ENCODE measurements around the gene ARHGEF39. TPM values are rescaled to one million over a fixed set of nuclear protein-coding genes. Genes with fewer than 3 reads are reported as not detected.

Gene ARHGEF39
- total and polyA plus RNA-seq, 10 of the 15 experiments (the other 5 are each of a cell fraction or from before 2014, with no cell fraction given) = 2.0 to 28.9 (median 13.2) TPM

GRCh38 chr9:35615981-35616680 is 48.9 kb downstream of the ARHGEF39 start:
- TF ChIP-seq KLF5 (IDR thresholded peaks at IDR 0.05; ENCODE audit: partially characterized antibody) = no peak
- TF ChIP-seq ZBED1 (IDR thresholded peaks at IDR 0.05; ENCODE audit: borderline replicate concordance) = no peak
- TF ChIP-seq IRF5 (IDR thresholded peaks at IDR 0.05; ENCODE audit: borderline replicate concordance) = no peak
- TF ChIP-seq E2F8 (IDR thresholded peaks at IDR 0.05; ENCODE audit: low read depth, partially characterized antibody) = no peak
- TF ChIP-seq ZNF622 (IDR thresholded peaks at IDR 0.05) = no peak
- H3K27me3 ChIP-seq (replicated peaks in 1 of 2; ENCODE audit: control insufficient read depth in 2 of 2, insufficient read depth in 2 of 2, low read length in 1 of 2) = no peaks in the 10 kb centered on the region; a peak in 1 of 4 replicates
- SMC1A ChIA-PET (ENCODE audit: uncharacterized antibody, unreplicated experiment) = interaction anchor here (0.7 to 1.9 kb wide), 5 partner anchors 10 to 80 kb away, joined by 3 to 5 read pairs (median 4); no protein-coding TSS in a partner anchor
- no TSS peak for BruUV-seq (replicated peaks)
- H3K79me2 ChIP-seq (ENCODE audit: control insufficient read depth, insufficient read depth, low read length) = no peaks in the 10 kb centered on the region; the same call in 1 of the 2 replicates
- ATAC-seq (no peak), FAIRE-seq (no peak), DNase-seq (ENCODE audit: low read depth, low spot score) (no peak)
- no peak overlapping the region for H3K4me3 ChIP-seq
- WGBS (ENCODE audit: insufficient coverage, insufficient replicate concordance, low lambda C conversion rate, missing lambda C conversion rate) = 93% methylated on average over 17 of the region's 17 CpGs
- RAD21 ChIA-PET (ENCODE audit: unreplicated experiment) = interaction anchor here (1.1 to 2.5 kb wide), 9 partner anchors 10 to 116 kb away, joined by 3 to 11 read pairs (median 6); partner anchors contain the start of genes CCDC107, CREB3, RMRP and TLN1
- H3K9ac ChIP-seq (ENCODE audit: control insufficient read depth, insufficient read depth, low read length) = no peak overlapping the region; the same call in 1 of the 2 replicates
- peaks cover 43% of the 10 kb centered on the region for H3K4me1 ChIP-seq (ENCODE audit: control insufficient read depth, insufficient read depth, low read length)
- no peaks in the 10 kb centered on the region for H3K36me3 ChIP-seq (ENCODE audit: control insufficient read depth in 2 of 2, insufficient read depth in 2 of 2, low read length in 1 of 2)
- CTCF ChIA-PET = interaction anchor here (0.7 to 9.0 kb wide), 16 partner anchors 9 to 210 kb away, joined by 3 to 101 read pairs (median 5); partner anchors contain the start of genes CCDC107, CREB3, RMRP and SIT1
- intact Hi-C loops (cut with micrococcal nuclease; ENCODE audit: unreplicated experiment) = no loop called here
- in situ Hi-C loops (cut with MboI) = no loop called here
- no peaks in the 10 kb centered on the region for H3K9me3 ChIP-seq (replicated peaks; ENCODE audit: control insufficient read depth, insufficient read depth, low read length)
- peak overlapping the region; percentile 92 for H3K4me2 ChIP-seq (ENCODE audit: control insufficient read depth, insufficient read depth)
- H4K20me1 ChIP-seq (ENCODE audit: control insufficient read depth, insufficient read depth) = no peaks in the 10 kb centered on the region
- no peak overlapping the region for H3K27ac ChIP-seq (ENCODE audit: control insufficient read depth, insufficient read depth)
- POLR2A ChIA-PET = interaction anchor here (0.9 to 2.2 kb wide), 9 partner anchors 10 to 133 kb away, joined by 3 to 12 read pairs (median 4); partner anchors contain the start of genes CCDC107, GBA2, RGP1 and RMRP
- H2AFZ ChIP-seq (ENCODE audit: control insufficient read depth, low read depth, low read length) = peak overlapping the region; percentile 88; the same call in 1 of the 2 replicates
